CD4-positive, alpha-beta T cell treated with Interleukin-10 for 1 hour (primary cell): ENCODE measurements around the gene SGSM1.

Experiments
- DNase-seq: peaks from one replicate; pipeline ENCODE4 v3.0.0-alpha.2; 2020

Gene SGSM1, protein sequence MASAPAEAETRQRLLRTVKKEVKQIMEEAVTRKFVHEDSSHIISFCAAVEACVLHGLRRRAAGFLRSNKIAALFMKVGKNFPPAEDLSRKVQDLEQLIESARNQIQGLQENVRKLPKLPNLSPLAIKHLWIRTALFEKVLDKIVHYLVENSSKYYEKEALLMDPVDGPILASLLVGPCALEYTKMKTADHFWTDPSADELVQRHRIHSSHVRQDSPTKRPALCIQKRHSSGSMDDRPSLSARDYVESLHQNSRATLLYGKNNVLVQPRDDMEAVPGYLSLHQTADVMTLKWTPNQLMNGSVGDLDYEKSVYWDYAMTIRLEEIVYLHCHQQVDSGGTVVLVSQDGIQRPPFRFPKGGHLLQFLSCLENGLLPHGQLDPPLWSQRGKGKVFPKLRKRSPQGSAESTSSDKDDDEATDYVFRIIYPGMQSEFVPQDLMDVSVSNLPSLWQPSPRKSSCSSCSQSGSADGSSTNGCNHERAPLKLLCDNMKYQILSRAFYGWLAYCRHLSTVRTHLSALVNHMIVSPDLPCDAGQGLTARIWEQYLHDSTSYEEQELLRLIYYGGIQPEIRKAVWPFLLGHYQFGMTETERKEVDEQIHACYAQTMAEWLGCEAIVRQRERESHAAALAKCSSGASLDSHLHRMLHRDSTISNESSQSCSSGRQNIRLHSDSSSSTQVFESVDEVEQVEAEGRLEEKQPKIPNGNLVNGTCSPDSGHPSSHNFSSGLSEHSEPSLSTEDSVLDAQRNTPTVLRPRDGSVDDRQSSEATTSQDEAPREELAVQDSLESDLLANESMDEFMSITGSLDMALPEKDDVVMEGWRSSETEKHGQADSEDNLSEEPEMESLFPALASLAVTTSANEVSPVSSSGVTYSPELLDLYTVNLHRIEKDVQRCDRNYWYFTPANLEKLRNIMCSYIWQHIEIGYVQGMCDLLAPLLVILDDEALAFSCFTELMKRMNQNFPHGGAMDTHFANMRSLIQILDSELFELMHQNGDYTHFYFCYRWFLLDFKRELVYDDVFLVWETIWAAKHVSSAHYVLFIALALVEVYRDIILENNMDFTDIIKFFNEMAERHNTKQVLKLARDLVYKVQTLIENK

GRCh38 chr22:24805790-24806662, at the start of gene SGSM1:
Gene SGSM1 (plus strand): TSS chr22:24806211. CDS start chr22:24806326, 115 bp downstream.
- DNase-seq, result peak; percentile 77

DNA sequence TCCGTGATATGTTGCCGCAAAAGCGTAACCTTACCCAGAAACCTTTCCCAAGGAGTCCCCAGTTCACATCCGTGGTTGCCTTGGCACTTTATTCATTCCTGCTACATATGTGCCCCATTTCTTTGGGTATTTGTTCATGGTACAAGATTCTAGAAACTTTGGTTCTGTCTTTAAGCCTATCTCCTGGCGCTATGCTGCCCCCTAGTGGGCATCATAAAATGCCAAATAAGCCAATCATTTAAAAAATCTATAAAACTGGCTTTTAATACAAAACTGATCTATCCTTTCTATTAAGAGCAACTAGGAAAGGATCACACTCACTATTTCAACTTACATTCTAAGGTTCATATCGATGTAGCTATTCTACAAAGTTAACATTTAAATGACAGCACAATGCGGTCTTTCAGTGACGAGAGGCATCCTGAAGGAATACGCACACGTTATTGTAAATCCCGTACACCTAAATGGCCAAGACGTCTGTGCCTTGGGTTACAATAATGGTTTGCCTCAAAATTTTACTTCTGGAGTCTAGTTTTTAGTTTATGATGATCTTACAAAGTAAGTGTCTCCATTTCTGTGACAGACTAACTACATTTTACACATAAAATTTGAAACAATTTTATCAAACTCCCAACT, 47.7 kb upstream of the SGSM1 start:
- peak; percentile 56 for DNase-seq

- no peak for DNase-seq
Measured at GRCh38 chr22:24759765-24760164, 46.2 kb upstream of the SGSM1 start.

DNA sequence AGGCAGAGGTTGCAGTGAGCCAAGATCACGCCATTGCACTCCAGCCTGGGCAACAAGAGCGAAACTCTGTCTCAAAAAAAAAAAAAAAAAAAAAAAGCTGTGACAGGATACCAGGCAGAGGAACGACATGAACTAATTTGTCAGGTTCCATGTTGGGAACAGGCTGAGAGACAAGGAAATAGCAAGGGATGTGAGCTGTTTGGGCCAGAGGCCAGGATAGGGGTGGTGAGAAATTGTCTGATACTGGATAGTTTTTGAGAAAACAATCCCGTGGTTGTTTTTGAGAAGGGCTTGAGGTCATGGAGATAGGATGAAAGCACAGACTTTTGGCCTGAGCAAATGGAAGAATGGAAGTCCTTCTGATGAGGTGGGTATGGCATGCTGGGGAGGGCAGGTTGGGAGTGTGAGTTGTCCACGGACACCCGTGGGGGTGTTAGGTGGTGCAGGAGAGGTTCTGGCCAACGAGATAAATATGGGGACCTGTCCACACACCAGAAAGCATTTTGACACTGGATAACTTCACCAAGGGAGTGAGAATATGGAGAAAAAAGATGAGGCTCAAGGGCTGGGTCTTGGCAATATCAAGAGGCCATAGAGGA, 45.2 kb upstream of the SGSM1 start:
- no peak for DNase-seq

DNA sequence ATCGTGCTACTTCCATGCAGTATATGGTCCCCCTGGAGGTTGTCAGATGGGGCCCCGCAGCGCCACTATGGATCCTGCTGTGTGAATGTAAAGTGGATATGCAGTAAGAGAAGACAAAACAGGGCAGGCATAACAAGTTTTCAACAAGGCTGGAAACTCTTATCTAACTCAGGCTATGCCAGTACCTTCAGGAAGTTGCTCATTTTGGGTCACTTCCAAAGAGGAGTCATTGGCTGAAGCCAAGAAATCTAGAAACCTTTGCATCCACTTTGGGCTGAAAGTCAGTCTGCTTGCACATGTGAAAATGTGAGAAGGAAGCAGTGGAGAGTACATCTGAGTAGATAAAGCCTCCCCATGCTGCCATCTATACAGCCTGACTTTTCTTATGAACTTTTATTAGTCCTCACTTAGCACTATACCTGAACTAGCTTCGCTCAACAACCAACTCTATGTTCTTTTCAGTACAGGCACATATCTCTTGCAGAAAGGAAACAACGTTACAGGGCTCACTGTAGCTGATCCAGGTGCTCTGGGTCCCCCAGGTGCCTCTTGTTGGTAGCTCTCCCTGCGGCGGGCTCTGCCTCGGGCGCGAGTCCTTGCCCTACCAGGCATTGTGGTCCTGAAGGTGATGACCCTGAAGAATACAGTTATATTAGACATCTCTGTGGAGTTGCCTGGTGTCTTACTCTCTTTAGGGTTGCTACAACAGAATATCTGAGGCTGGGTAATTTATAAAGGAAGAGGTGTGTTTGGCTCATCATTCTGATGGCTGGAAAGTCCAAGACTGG, 43.9 kb upstream of the SGSM1 start:
- DNase-seq, result no peak

- no peak for DNase-seq
Measured at GRCh38 chr22:24763872-24764485, 42.0 kb upstream of the SGSM1 start.

DNA sequence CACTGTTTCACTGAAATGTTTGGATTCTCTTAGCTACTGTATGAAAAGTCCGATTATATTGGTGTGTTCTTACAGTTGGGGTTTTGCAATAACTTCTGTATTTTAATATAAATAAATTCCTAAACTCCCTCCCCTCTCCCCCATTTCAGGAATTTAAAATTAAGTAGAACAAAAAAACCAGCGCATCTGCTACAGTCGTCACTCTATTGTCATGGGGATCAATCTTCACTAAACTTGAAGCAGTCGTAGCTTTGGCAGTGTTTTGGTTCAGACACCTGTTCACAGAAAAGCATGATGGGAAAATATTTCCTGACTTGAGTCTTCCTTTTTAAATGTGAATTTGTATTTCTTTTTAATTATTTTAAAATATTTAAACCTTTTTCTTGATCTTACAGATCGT, 40.8 kb upstream of the SGSM1 start:
- no peak for DNase-seq

DNA sequence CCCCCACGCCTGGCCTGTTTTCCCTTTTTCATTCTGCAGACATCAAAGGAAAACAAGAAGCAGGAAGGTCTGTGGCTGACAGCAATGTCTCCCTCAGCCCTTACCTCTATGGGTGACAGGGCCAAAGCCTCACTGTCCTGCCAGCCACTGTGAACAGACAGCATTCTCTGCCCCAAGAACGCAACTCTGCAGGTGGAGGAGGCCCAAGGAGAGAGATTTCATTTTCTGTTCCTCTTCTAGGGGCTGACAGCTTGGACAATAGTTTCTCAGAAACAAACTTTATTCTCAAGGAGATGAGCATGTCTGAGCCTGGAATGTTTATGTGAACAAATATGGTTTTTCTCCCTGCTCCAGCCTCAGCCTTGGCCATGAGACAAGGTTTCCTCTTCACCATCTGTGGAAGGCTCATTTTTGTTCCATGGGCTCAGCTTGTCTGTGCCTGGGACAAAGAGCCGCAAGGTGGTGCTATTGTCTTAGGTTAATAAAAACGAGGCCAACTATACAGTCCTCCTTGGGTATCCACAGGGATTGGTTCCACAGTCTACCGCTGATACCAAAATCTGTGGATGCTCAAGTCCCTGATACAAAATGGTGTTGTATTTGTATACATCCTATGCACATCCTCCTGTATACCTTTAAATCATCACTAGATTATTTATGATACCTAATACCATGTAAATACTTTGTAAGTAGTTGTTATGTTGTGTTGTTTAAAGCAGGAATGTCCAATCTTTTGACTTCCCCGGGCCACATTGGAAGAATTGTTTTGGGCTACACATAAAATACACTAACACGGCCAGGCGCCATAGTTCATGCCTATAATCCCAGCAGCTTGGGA, 37.3 kb upstream of the SGSM1 start:
- peak; percentile 37 for DNase-seq

DNA sequence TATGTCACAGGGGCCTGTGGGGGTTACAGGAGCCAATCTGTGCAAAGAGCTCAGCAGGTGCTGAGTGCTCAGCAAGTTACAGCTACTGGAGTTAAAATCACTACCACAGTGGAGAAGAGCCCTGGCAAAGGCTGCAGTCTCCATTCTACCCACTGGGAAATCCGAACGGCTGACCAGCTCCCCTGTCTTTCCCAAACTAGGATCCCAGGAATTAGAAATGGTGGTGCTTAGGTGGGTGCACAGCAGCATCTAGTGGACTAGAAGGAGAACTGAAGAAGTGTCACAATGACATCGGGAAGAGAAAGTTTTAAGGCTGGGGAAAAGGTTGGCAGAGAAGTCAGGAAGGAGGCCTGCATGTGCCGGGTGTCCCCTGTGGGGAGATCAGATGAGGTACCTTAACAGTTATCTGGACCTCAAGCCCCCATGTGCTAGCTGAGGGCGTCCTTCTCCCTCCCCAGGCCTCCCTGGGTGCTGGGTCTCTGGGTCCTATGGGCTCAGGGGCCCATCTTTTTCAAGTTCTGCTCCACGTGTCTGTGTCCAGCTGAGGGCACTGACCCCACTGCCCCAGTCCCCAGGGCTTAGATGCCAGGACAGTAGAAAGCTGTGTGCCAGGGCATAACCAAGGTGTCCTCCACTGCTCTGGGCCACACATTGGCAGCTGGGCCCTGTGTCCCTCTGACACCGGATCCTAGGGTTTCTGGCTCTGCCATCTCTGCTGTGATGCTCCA, 33.4 kb upstream of the SGSM1 start:
- DNase-seq, result no peak

DNA sequence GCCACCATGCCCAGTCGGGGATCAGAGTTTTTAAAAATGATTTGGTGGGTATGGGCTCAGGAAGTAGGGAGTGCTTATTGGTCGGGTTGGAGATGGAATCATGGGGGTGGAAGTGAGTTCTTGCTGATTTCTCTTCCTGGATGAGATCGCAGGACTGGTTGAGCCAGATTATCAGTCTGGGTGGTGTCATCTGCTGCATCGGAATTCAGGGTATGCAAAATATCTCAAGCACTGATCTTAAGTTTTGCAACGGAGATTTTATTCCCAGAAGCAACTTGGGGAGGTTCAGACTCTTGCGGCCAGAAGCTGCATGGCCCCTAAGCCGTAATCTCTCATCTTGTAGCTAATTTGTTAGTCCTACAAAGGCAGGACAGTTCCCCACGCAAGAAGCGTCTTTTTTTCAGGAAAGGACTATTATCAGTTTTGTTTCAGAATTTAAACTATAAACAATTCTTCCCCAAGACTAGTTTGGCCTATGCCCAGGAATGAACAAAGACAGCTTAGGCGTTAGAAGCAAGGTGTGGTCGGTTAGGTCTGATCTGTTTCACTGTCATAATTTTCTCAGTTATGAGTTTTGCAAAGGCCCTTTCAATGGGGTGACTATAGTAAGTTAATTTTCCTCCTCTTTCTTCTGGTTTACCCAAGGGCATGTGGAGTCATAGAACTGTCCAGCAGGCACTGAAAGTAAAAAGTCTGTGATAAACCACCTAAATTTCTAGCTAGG, 30.1 kb upstream of the SGSM1 start:
- no peak for DNase-seq

DNA sequence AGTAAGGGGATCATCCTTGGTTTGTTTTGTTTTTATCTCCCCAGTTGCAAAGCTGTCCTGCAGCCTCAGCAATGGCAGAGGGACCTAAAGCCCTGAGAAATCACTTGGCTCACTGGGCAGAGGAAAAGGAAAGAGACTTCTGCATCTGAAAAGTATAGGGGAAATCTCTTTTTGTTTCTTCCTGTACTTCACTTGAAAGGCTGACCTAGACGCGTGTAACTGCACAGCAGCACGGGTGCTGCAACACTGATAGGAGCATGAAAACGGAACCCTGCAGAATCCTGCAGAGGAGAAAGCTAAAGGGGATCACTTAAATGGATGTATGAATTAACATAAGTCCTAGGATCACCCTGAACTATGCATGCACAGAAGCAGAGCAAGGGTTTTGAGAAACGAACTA, 29.5 kb upstream of the SGSM1 start:
- no peak for DNase-seq

DNA sequence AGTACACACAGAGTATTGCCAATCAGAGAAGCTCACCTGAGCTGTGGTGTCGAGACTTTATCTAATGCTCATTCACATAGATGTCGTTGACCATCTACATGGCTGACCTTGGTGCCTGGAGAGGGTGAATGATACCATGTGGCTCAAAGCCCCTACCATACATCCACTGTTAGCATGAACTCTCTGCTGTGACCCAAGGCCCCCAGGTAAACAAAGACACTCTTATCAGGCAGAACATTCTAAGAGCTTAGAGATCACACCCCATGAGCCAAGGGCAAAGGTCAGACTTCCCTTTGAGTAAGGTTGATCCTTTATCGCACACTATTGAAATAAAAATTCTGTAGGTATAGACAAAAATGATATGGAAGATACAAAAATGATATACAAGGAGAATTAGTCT, 16.5 kb upstream of the SGSM1 start:
- DNase-seq, result no peak

- DNase-seq, result no peak
Measured at GRCh38 chr22:24791362-24791761, 14.6 kb upstream of the SGSM1 start.

DNA sequence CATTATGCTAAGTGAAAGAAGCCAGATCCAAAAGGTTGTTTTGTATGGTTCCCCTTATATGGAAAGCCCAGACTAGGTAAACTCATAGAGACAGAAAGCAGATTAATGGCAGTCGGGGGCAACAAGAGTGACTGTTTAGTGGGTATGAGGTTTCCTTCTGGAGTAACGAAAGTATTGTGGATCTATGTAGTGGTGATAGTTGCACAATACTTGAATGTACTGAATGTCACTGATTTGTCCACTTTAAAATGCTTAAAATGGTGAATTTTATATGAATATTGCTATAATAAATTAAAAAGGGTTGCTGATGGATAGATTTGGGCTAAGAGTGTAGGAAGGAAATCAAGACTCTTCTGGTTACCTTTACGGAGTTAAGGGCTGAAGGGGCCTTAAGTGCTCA, 10.0 kb upstream of the SGSM1 start:
- DNase-seq, result no peak

DNA sequence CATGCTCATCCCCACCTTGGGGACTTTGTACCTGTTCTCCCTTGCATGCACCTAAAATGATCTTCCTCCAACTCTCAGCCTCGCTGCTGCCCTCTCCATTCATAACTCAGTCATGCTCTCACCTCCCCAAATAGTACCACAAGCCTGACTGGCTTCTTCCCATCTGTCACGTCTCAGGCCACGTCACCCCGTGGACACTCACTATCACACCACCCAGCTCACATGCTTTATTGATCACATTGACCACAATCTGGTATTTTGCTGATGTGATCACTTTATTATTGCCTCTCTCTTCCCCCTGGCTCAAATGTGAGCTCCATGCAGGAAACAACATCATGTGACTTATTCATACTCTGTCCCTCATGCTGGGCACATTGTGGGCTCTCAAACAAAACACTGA, 9.2 kb upstream of the SGSM1 start:
- no peak for DNase-seq

- DNase-seq, result no peak
Measured at GRCh38 chr22:24801901-24802465, 4.0 kb upstream of the SGSM1 start.

- DNase-seq, result peak; percentile 60
Measured at GRCh38 chr22:24803064-24803542, 2.9 kb upstream of the SGSM1 start.

- no peak for DNase-seq
Measured at GRCh38 chr22:24806663-24807001, 621 bp downstream of the SGSM1 start.
